GM19240 (cell line): ENCODE data around the gene AXDND1.

Source experiments
- DNase-seq: peaks from one replicate; pipeline ENCODE4 v3.0.0; 2011; ENCODE audit warnings: low spot score; ENCODE audit not compliant: insufficient read length

Gene AXDND1

DNA sequence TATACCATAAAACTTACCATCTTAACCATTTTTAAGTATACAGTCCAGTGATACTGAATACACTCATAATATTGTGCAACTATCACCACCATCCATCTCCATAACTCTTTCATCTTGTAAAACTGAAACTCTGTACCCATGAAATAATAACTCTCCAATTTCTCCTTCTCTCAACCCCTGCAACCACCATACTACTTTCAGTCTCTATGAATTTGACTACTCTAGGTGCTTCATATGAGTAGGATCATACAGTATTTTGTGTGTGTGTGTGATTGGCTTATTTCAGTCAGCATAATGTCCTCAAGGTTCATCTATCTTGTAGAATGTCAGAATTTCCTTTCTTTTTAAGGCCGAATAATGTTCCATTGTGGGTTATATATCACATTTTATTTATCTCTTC is 192.3 kb downstream of the AXDND1 start:
- DNase-seq, result no peak

- no peak for DNase-seq
Observed at GRCh38 chr1:179575497-179576314, 209.9 kb downstream of the AXDND1 start, which contains the start of gene NPHS2. NPHS2 (minus strand) TSS chr1:179575948; CDS start chr1:179575864, 84 bp downstream.

- DNase-seq, result no peak
Observed at GRCh38 chr1:179576509-179576908, 210.7 kb downstream of the AXDND1 start.

GRCh38 chr1:179583771-179584320 is 218.1 kb downstream of the AXDND1 start:
- no peak for DNase-seq

DNA sequence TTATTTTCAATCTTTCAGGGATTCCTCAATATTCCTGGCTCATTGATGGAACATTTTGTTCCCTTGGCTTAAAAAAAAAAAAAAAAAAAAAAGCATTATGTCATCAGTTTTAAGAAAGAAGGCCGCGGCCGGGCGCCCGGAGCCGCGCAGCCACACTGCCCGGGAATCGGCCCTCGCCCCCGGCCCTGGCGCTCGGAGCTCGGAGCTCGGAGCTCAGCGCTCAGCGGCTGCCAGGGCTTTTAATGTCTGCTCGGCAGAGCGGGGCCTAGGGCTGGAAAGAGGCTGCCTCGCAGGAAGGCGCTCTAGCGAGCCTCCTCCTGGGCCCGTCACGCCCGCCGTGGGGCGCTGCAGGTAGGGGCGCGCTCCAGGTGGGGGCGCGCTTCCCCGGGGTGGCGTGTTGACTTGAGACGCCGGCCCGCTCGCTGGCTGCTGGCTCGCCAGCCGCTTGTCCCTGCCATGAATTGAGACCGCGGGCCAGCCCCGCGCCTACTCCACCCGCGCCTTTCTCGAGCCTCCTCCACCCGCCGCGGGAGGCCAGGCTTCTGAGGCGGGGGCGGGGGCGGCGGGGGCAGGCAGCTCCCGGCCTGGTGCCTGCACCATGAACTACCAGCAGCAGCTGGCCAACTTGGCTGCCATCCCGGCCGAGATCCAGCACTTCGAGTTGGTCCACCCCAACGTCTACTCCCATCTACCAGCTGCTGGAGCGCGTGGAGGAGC is 220.5 kb downstream of the AXDND1 start:
- no peak for DNase-seq

DNA sequence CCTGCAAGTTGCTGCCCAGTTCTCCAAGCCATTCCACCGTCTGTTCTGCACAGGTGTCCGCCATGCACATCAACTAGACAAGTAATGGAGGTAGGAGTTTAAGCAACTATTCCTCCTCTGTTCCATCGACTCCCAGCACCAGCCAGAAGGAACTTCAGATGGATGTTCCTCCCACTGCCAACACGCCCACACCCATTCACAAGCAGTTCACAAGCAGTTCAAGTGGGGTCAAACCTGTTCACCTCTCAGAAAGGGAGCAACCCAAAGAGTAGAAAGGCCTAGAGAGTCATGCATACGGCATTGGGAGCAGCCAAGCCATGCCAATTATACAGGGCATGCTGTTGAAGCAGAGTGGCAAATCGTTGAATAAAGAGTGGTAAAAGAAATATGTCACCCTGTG is 221.6 kb downstream of the AXDND1 start:
- no peak for DNase-seq

DNA sequence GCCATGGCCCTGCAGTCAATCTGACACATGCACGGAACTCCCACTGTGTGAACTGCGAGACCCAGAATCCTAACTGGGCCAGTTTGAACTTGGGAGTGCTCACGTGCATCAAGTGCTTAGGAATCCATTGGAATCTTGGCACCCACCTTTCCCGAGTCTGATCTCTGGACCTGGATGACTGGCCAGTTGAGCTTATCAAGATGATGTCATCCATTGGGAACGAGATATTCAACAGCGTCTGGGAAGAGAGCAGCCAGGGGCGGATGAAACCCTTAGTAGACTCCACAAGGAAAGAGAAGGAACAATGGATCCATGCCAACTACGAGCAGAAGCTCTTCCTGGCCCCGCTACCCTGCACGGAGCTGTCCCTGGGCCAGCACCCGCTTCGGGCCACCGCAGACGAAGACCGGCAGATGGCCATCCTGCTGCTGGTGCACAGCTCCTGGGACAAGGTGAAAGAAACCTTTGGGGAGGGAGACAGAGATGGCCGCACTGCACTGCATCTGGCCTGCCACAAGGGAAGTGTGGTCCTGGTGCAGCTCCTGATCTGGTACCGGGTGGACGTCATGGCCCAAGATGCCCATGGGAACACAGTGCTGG is 222.8 kb downstream of the AXDND1 start:
- DNase-seq, result no peak

DNA sequence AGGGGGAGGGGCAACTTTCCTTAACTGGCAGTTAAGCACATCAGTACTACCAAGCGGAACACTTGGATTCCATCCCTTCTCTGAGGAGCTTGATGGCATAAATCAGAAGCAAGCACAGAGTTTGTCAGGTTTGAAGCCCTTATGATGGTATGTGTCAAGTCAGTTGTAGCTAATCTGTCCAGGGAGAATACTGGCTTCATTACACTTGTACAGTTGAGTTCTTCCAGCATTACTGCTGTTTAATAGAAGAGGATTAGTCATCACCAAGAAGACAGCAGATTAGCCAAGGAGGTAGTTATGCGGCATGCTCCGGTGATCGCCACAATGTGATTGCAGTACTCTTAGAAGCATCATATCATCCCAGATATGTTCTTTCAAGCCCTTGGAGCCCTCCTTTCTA is 223.7 kb downstream of the AXDND1 start:
- DNase-seq, result no peak

DNA sequence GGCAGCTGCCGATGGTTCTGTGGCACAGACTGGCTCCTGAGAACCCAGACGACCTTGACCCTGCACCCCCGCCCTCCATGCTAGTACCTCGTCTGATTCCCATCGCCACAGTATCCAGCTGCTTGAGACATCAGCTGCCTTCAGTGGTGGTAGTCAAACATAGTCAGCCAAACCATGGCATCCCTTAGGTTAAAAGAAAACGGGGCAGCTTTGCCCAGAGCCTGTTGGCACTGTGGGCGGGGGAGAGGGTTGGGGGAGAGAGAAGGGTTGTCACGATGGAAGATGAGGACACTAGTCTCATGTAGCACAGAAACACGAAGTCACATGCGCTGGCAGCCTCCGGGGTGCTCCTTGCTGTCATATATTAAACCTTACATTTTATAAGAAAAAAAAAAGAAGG is 224.9 kb downstream of the AXDND1 start:
- DNase-seq, result no peak

DNA sequence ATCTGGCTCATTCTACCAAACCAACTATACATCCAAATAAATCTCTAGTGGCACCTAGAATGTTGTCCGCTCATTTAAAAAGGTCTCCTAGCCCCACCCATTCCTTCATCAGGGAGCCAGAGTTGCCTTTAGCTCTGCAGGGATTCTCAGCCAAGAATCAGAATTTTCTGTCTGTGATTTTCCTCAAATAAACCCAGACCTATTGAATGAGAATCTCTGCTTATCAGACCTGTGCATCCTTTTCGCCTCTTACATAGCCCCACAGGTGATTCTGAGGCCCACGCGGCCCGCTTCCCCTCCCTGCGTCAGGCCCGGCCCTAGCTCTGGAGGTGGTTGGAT is 225.5 kb downstream of the AXDND1 start:
- no peak for DNase-seq

DNA sequence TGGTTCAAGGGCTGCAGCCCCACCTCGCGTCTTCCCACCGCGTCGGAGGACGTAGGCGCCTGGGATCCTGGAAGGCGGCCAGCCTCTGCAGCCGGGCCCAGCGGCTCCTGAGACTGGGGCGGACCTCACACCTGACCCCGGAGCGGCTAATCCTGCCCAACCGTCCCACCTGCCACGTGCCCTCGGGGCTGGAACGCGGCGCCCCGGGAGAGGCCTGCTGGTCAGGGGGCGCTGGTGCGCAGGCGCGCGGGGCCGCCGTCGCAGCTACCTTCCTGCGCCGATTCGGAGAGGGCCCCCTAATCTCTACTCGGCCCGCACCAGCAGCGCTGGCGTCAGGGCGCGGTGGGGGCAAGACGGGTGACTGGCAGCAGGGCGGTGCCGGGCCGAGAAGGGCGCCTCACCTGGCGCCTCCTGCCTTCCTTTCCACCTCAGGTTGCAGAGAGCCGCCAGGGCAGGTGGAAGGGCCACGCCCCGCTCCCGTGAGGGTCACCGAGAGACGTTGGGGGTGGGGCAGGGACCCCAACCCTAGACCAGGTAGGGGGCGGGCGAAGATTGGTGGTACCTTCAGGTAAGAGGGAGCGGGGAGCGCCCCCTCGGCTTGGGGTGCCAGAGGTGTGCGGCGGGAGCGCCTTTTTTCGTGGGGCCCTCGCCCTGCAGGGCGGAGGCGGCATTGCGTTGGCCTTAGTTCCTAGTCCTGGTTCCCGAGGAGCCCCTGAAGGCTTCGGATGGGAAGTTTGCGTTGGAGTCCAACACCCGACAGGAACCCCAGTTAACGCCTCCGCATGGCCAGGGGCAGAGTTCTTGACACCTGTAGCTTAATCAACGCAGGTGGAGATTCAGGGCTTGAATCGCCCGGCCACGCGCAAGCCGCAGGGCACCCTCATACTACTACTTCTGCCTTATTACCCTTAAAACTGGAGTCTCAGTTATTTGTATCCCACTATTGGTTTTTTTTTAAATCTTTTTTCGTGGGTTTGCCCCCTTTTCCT is 226.1 kb downstream of the AXDND1 start, which contains the start of gene TDRD5:
Gene TDRD5, plus strand, starts transcription at position 241 of the 989 bp plus-strand sequence. CDS start 784 bp downstream, outside the sequence.
- no peak for DNase-seq

GRCh38 chr1:179598631-179599030 is 232.9 kb downstream of the AXDND1 start:
- no peak for DNase-seq

GRCh38 chr1:179599623-179600249 is 234.0 kb downstream of the AXDND1 start:
- no peak for DNase-seq

DNA sequence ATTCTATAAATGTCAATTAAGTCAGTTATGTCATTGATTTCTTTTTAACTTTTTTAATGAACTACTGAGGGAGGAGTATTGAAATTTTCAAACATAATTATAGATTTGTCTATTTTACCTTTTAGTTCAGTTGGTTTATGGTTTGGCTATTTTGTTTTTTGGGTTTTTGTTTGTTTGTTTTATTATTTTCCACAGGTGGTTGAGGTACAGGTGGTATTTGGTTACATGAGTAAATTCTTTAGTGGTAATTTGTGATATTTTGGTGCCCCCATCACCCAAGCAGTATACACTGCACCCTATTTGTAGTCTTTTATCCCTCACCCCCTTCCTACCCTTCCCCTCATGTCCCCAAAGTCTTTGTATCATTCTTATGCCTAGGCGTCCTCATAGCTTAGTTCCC is 235.3 kb downstream of the AXDND1 start:
- DNase-seq, result no peak
